ENCODE results near the gene MS4A6E. TPM values are rescaled to one million over a fixed set of nuclear protein-coding genes. Genes with fewer than 3 reads are reported as not detected.

Gene MS4A6E
- total and polyA plus RNA-seq, 2 of the 8 experiments (the other 6 are each of a cell fraction or from before 2014, with no cell fraction given): not detected

DNA sequence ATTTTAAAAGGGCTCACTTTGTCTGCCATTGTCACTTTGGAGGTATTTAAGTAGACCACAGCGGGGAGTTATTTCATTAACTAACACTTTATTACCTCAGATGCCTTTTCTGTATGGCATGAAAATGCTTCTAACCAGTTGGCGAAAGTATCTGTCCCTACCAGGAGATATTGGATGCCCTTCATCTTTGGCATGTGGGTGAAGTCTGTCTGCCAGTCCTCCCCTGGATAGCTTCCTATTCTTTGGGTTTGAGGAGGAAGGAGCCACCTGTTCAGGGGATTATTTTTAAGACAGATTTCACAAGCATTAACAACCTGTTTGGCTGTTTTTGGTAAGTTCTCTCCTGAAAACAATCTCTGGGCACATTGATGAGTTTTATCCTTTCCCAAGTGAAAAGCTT is 17.1 kb downstream of the MS4A6E start:
- Histone ChIP-seq H2BK12ac (ENCODE audit: low read depth, low read length) (no peak overlapping the region), H3K23me2 (ENCODE audit: low read depth, low read length) (no peaks in the 10 kb centered on the region), H2BK15ac (ENCODE audit: low read length) (no peak overlapping the region), H3K79me1 (ENCODE audit: low read depth, low read length) (no peaks in the 10 kb centered on the region), H3K79me2 (ENCODE audit: control insufficient read depth in 1 of 2, insufficient read depth in 2 of 2, low read length in 2 of 2) (no peaks in the 10 kb centered on the region), H3K9me3 (ENCODE audit: insufficient read depth in 2 of 2, low read depth in 1 of 2, low read length in 1 of 2) (no peaks in the 10 kb centered on the region), H3K56ac (replicated peaks; ENCODE audit: insufficient read length, low read depth, low read length) (no peak overlapping the region), H3K27me3 (replicated peaks in 1 of 4; ENCODE audit: control insufficient read depth in 3 of 4, extremely low read depth in 1 of 4, insufficient read depth in 3 of 4, low read length in 3 of 4) (no peaks in the 10 kb centered on the region), H2BK20ac (ENCODE audit: low read length) (no peak overlapping the region), H2AK5ac (ENCODE audit: low read depth, low read length) (no peak overlapping the region), H2AFZ (ENCODE audit: low read length) (no peak overlapping the region), H3K18ac (ENCODE audit: extremely low read depth, low read length) (no peak overlapping the region), H3K36me3 (ENCODE audit: control insufficient read depth in 2 of 4, insufficient read depth in 4 of 4, low read length in 3 of 4) (no peaks in the 10 kb centered on the region), H3K23ac (ENCODE audit: insufficient read length) (no peak overlapping the region), H4K8ac (ENCODE audit: extremely low read depth, insufficient read depth, low read length) (no peak overlapping the region), H3K14ac (ENCODE audit: insufficient read length) (no peak overlapping the region), H3K4me1 (replicated peaks in 1 of 4; ENCODE audit: control insufficient read depth in 3 of 4, insufficient read depth in 4 of 4, low read length in 3 of 4) (peaks cover 0 to 4% (median 0%) of the 10 kb centered on the region in 4 experiments; a peak in 1 of 7 replicates), H3K4me2 (ENCODE audit: insufficient read depth in 1 of 2, low read depth in 2 of 2, low read length in 2 of 2) (no peak overlapping the region), H4K20me1 (replicated peaks in 1 of 2; ENCODE audit: control insufficient read depth in 1 of 2, insufficient read depth in 2 of 2, low read length in 2 of 2) (no peaks in the 10 kb centered on the region), H3K4ac (replicated peaks; ENCODE audit: insufficient read length, low read depth, low read length) (no peak overlapping the region), H3K4me3 (ENCODE audit: extremely low read depth in 1 of 4, insufficient read depth in 2 of 4, low read depth in 3 of 4, low read length in 4 of 4) (no peak overlapping the region), H4K91ac (replicated peaks; ENCODE audit: insufficient read length, low read length) (no peak overlapping the region), H3K27ac (ENCODE audit: low read depth, low read length) (no peak overlapping the region), H4K5ac (ENCODE audit: insufficient read length, low read depth, low read length) (no peak overlapping the region), H2BK5ac (ENCODE audit: low read depth, low read length) (no peak overlapping the region), H2BK120ac (replicated peaks; ENCODE audit: low read depth, low read length) (no peak overlapping the region), H3K9ac (replicated peaks in 1 of 4; ENCODE audit: extremely low read depth in 1 of 4, low read depth in 3 of 4, low read length in 3 of 4) (no peak overlapping the region)
- DNase-seq (ENCODE audit: low read depth in 1 of 2, low spot score in 2 of 2) (no peak), FAIRE-seq (no peak)
- ChIA-PET CTCF (ENCODE audit: partially characterized antibody) (interaction anchor here (0.6 to 8.4 kb wide), 33 partner anchors 9 to 552 kb away, joined by 3 to 115 read pairs (median 4); partner anchors contain the start of gene MS4A14), POLR2A (ENCODE audit: partially characterized antibody) (interaction anchor here (0.5 kb wide), 1 partner anchor 13 kb away, joined by 3 read pairs; no protein-coding TSS in a partner anchor)
- 95% methylated on average over 2 of the region's 2 CpGs; no CpG with 5 or more reads in 1 of the 2 experiments for WGBS, 2 experiments (ENCODE audit: extremely low coverage in 1 of 2, insufficient coverage in 1 of 2, insufficient read length in 1 of 2, insufficient replicate concordance in 2 of 2, low coverage in 1 of 2, low lambda C conversion rate in 2 of 2, missing lambda C conversion rate in 1 of 2)
- TF ChIP-seq, protein P1, sequence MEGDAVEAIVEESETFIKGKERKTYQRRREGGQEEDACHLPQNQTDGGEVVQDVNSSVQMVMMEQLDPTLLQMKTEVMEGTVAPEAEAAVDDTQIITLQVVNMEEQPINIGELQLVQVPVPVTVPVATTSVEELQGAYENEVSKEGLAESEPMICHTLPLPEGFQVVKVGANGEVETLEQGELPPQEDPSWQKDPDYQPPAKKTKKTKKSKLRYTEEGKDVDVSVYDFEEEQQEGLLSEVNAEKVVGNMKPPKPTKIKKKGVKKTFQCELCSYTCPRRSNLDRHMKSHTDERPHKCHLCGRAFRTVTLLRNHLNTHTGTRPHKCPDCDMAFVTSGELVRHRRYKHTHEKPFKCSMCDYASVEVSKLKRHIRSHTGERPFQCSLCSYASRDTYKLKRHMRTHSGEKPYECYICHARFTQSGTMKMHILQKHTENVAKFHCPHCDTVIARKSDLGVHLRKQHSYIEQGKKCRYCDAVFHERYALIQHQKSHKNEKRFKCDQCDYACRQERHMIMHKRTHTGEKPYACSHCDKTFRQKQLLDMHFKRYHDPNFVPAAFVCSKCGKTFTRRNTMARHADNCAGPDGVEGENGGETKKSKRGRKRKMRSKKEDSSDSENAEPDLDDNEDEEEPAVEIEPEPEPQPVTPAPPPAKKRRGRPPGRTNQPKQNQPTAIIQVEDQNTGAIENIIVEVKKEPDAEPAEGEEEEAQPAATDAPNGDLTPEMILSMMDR (IDR thresholded peaks at IDR 0.05; ENCODE audit: control extremely low read depth in 1 of 3, insufficient read depth in 1 of 3, low read depth in 1 of 3, low read length in 3 of 3): no peak
- TF ChIP-seq POU5F1 (IDR thresholded peaks at IDR 0.05; ENCODE audit: low read depth, low read length) (no peak), YY1 (IDR thresholded peaks at IDR 0.05; ENCODE audit: low read depth, low read length) (no peak), SP2 (IDR thresholded peaks at IDR 0.05; ENCODE audit: low read length) (no peak), SIN3A (conservative IDR thresholded peaks at IDR 0.05 in 1 of 2, IDR thresholded peaks at IDR 0.05 in 1 of 2; ENCODE audit: low read depth in 1 of 2, low read length in 2 of 2) (no peak), PHF8 (conservative IDR thresholded peaks at IDR 0.05; ENCODE audit: low read depth, low read length) (no peak), EGR1 (IDR thresholded peaks at IDR 0.05; ENCODE audit: borderline replicate concordance, low read depth, low read length) (no peak), RFX5 (IDR thresholded peaks at IDR 0.05; ENCODE audit: borderline replicate concordance, low read depth, low read length) (no peak), CTBP2 (IDR thresholded peaks at IDR 0.05; ENCODE audit: borderline replicate concordance, insufficient read depth, insufficient read length, low read length) (no peak)
- TF ChIP-seq, protein P2, sequence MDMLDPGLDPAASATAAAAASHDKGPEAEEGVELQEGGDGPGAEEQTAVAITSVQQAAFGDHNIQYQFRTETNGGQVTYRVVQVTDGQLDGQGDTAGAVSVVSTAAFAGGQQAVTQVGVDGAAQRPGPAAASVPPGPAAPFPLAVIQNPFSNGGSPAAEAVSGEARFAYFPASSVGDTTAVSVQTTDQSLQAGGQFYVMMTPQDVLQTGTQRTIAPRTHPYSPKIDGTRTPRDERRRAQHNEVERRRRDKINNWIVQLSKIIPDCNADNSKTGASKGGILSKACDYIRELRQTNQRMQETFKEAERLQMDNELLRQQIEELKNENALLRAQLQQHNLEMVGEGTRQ (IDR thresholded peaks at IDR 0.05; ENCODE audit: low read length): no peak

Data from H1 (cell line).